HFF-Myc (cell line): ENCODE data around the gene SLC11A1.

Experiments used
- DNase-seq: peaks from one replicate; pipeline ENCODE4 v3.0.0-alpha.2; 2011; ENCODE audit warnings: low read depth; ENCODE audit errors: extremely low read depth
- H3K4me3 ChIP-seq: replicated peaks from 2 replicates; pipeline ENCODE4 v1.5.1; 2011; ENCODE audit warnings: low read depth, mild to moderate bottlenecking, control low read depth, low read length
- CTCF ChIP-seq: IDR thresholded peaks from 2 replicates; pipeline ENCODE4 v1.5.1; 2012; ENCODE audit warnings: mild to moderate bottlenecking, low read depth, low read length, control low read depth; ENCODE audit errors: missing control alignments

The SLC11A1 gene

GRCh38 chr2:218354850-218355443 lies 27.1 kb upstream of the SLC11A1 start:
- DNase-seq: no peak
- no peak overlapping the region for H3K4me3 ChIP-seq
- no peak for TF ChIP-seq CTCF

GRCh38 chr2:218357236-218358177 lies 24.6 kb upstream of the SLC11A1 start:
- no peak for DNase-seq
- TF ChIP-seq CTCF: no peak
- H3K4me3 ChIP-seq: no peak overlapping the region

GRCh38 chr2:218360453-218360852 lies 21.6 kb upstream of the SLC11A1 start:
- no peak for TF ChIP-seq CTCF
- DNase-seq: no peak

GRCh38 chr2:218362606-218363005 lies 19.5 kb upstream of the SLC11A1 start:
- DNase-seq: no peak
- H3K4me3 ChIP-seq: no peak overlapping the region
- TF ChIP-seq CTCF: no peak

More at GRCh38 chr2:218360453-218360852, 21.6 kb upstream of the SLC11A1 start:
- H3K4me3 ChIP-seq: no peak overlapping the region

- DNase-seq: no peak
- TF ChIP-seq CTCF: no peak
- no peak overlapping the region for H3K4me3 ChIP-seq
Observed at GRCh38 chr2:218363736-218364135, 18.3 kb upstream of the SLC11A1 start.

- no peak for TF ChIP-seq CTCF
- H3K4me3 ChIP-seq: no peak overlapping the region
- no peak for DNase-seq
Observed at GRCh38 chr2:218364196-218364595, 17.9 kb upstream of the SLC11A1 start.
